HCT116 (cell line): Measurements from ENCODE around the gene TRPM8. TPM values are rescaled to one million over a fixed set of nuclear protein-coding genes. Genes with fewer than 3 reads are reported as not detected.
A peak's percentile ranks its signal among the peaks of the same experiment; 100 is the strongest.

Experiments
- ATAC-seq: fragments of 200-7000 bp; cut with Tn5 transposase; 2 replicates; pipeline ENCODE4 v1.9.1; 2020; ENCODE audit warnings: mild to moderate bottlenecking, moderate library complexity
- BruUV-seq: library from RNA; stranded (reverse); fragments of 400-500 nt; replicated peaks from 2 replicates; lab custom pipeline; 2021; lab: Mats Ljungman, UMichigan
- CTCF ChIA-PET: fragments of 300-600 bp; sonication (Branson Sonifier 250); formaldehyde crosslinking; loops from one replicate; lab custom pipeline; 2021; ENCODE audit warnings: antibody characterized with exemption; lab: Charles Lee
- POLR2A ChIA-PET: fragments of 300-600, 350-600 bp; sonication (Branson Sonifier 250); formaldehyde crosslinking; loops from one replicate; lab custom pipeline; 2021; ENCODE audit warnings: antibody characterized with exemption; lab: Charles Lee
- RAD21 ChIA-PET, 2 experiments: fragments of 300-600 bp; sonication (Branson Sonifier 250); formaldehyde crosslinking; loops; one replicate each; lab custom pipeline; 2023; ENCODE audit warnings: low total read pairs in 2 of 2; ENCODE audit not compliant: uncharacterized antibody in 2 of 2, unreplicated experiment in 2 of 2, low non-redundant PET in 1 of 2; lab: Charles Lee
- DNase-seq: peaks from one replicate; pipeline ENCODE4 v3.0.0-alpha.2; 2010; ENCODE audit warnings: low read depth, low spot score
- H2AFZ ChIP-seq: fragments of 200-600 bp; shearing (Covaris generic), sonication (generic); 2 replicates; pipeline ENCODE4 v1.6.1; 2017; ENCODE audit warnings: low read depth, mixed run types, mixed read lengths, antibody characterized with exemption, low read length; ENCODE audit not compliant: poor library complexity, severe bottlenecking
- H3K27ac ChIP-seq: 2 replicates; pipeline ENCODE4 v1.5.1; 2012; ENCODE audit warnings: low read depth, low read length
- H3K27me3 ChIP-seq: fragments of 200-600 bp; sonication (generic); 2 replicates; pipeline ENCODE4 v1.6.1; 2016; ENCODE audit warnings: mixed run types, low read length, mixed read lengths; ENCODE audit not compliant: insufficient read depth
- H3K36me3 ChIP-seq, 2 experiments: fragments of 200-500 bp in 1 of 2; fragments of 200-600 bp in 1 of 2; sonication (Bioruptor generic) in 1 of 2; sonication (generic) in 1 of 2; 2 replicates each; pipeline versions ENCODE4 v1.5.1 to v1.6.1; 2014 to 2016; ENCODE audit warnings: low read length in 2 of 2, inconsistent platforms in 1 of 2, mixed read lengths in 1 of 2, mixed run types in 1 of 2; ENCODE audit not compliant: insufficient read depth in 2 of 2, control insufficient read depth in 1 of 2
- H3K4me1 ChIP-seq, 2 experiments: fragments of 200-600 bp in 1 of 2; sonication (generic) in 1 of 2; 2 replicates each; pipeline versions ENCODE4 v1.5.1 to v1.6.1; 2012 to 2017; ENCODE audit warnings: low read length in 2 of 2, inconsistent platforms in 1 of 2, mild to moderate bottlenecking in 1 of 2, mixed read lengths in 1 of 2, mixed run types in 1 of 2, moderate library complexity in 1 of 2; ENCODE audit not compliant: insufficient read depth in 2 of 2, control insufficient read depth in 1 of 2
- H3K4me2 ChIP-seq: fragments of 200-600 bp; sonication (generic); 2 replicates; pipeline ENCODE4 v1.6.1; 2017; ENCODE audit warnings: mixed run types, low read length, mixed read lengths
- H3K4me3 ChIP-seq, 2 experiments: fragments of 200-600 bp in 1 of 2; sonication (generic) in 1 of 2; replicated peaks in 1 of 2; 2 replicates each; pipeline ENCODE4 v1.5.1; 2011 to 2016; ENCODE audit warnings: low read length in 2 of 2, control low read depth in 1 of 2, low read depth in 1 of 2, mild to moderate bottlenecking in 1 of 2, mixed read lengths in 1 of 2, mixed run types in 1 of 2
- H3K79me2 ChIP-seq: fragments of 200-600 bp; sonication (generic); 2 replicates; pipeline ENCODE4 v1.6.1; 2017; ENCODE audit warnings: mild to moderate bottlenecking, mixed run types, low read length, moderate library complexity, mixed read lengths; ENCODE audit not compliant: insufficient read depth
- H3K9ac ChIP-seq: fragments of 200-600 bp; sonication (generic); 2 replicates; pipeline ENCODE4 v1.6.1; 2016; ENCODE audit warnings: low read length, mixed read lengths
- H3K9me2 ChIP-seq: fragments of 200-600 bp; sonication (generic), shearing (Covaris generic); 2 replicates; pipeline ENCODE4 v1.6.1; 2017; ENCODE audit warnings: mixed run types, mild to moderate bottlenecking, moderate library complexity; ENCODE audit not compliant: insufficient read depth
- H3K9me3 ChIP-seq, 2 experiments: fragments of 200-500 bp in 1 of 2; fragments of 200-600 bp in 1 of 2; sonication (Bioruptor generic) in 1 of 2; sonication (generic) in 1 of 2; 2 replicates each; pipeline ENCODE4 v1.6.1; 2014 to 2017; ENCODE audit warnings: low read length in 2 of 2, mixed read lengths in 2 of 2, inconsistent platforms in 1 of 2, low read depth in 1 of 2, mild to moderate bottlenecking in 1 of 2, mixed run types in 1 of 2, moderate library complexity in 1 of 2; ENCODE audit not compliant: control insufficient read depth in 1 of 2, insufficient read depth in 1 of 2
- H4K20me1 ChIP-seq: fragments of 200-600 bp; sonication (generic), shearing (Covaris generic); 2 replicates; pipeline ENCODE4 v1.6.1; 2017; ENCODE audit warnings: mixed run types, mild to moderate bottlenecking, moderate library complexity; ENCODE audit not compliant: insufficient read depth
- CBX3 ChIP-seq: IDR thresholded peaks from 2 replicates; pipeline ENCODE4 v1.6.1; 2012; ENCODE audit warnings: low read depth
- CEBPB ChIP-seq: IDR thresholded peaks from 2 replicates; pipeline ENCODE4 v1.6.1; 2012; ENCODE audit warnings: low read depth
- ELF1 ChIP-seq: IDR thresholded peaks from 2 replicates; pipeline ENCODE4 v1.6.1; 2012; ENCODE audit warnings: low read depth, borderline replicate concordance
- EZH2 ChIP-seq: fragments of 200-600 bp; sonication (generic); IDR thresholded peaks from 2 replicates; pipeline ENCODE4 v1.6.1; 2017; ENCODE audit warnings: antibody characterized with exemption, mixed run types
- EZH2phosphoT487 ChIP-seq: fragments of 200-600 bp; IDR thresholded peaks from 2 replicates; pipeline ENCODE4 v1.6.1; 2018; ENCODE audit warnings: antibody characterized with exemption, borderline replicate concordance
- FOSL1 ChIP-seq: IDR thresholded peaks from 2 replicates; pipeline ENCODE4 v1.6.1; 2012; ENCODE audit warnings: low read depth
- JUND ChIP-seq: IDR thresholded peaks from 2 replicates; pipeline ENCODE4 v1.6.1; 2012
- POLR2A ChIP-seq: IDR thresholded peaks from 2 replicates; pipeline ENCODE4 v1.7.0; 2011; ENCODE audit warnings: borderline replicate concordance; ENCODE audit not compliant: insufficient read depth, insufficient read length; ENCODE audit errors: extremely low read depth
- RAD21 ChIP-seq: IDR thresholded peaks from 2 replicates; pipeline ENCODE4 v1.6.1; 2012; ENCODE audit warnings: low read depth, mild to moderate bottlenecking
- SIN3A ChIP-seq: IDR thresholded peaks from 2 replicates; pipeline ENCODE4 v1.6.1; 2012; ENCODE audit warnings: low read depth
- SP1 ChIP-seq: IDR thresholded peaks from 2 replicates; pipeline ENCODE4 v1.6.1; 2012; ENCODE audit warnings: low read depth
- TCF7L2 ChIP-seq: IDR thresholded peaks from 2 replicates; pipeline ENCODE4 v1.7.0; 2011; ENCODE audit warnings: borderline replicate concordance, inconsistent platforms; ENCODE audit not compliant: insufficient read depth, insufficient read length; ENCODE audit errors: extremely low read depth
- YY1 ChIP-seq: IDR thresholded peaks from 2 replicates; pipeline ENCODE4 v1.6.1; 2011; ENCODE audit warnings: low read length, low read depth, moderate library complexity, mild to moderate bottlenecking; ENCODE audit not compliant: insufficient replicate concordance; ENCODE audit errors: extremely low read depth
- ZNF274 ChIP-seq: fragments of 200-500 bp; sonication (Bioruptor generic); IDR thresholded peaks from 2 replicates; pipeline ENCODE4 v1.6.1; 2014; ENCODE audit warnings: mild to moderate bottlenecking, low read depth, low read length, inconsistent platforms
- intact Hi-C: fragments of 100-400 bp; cut with micrococcal nuclease; formaldehyde crosslinking; loops from 2 replicates; pipeline ENCODE4 v1.10.0; 2022
- total RNA-seq: library from RNA; stranded (reverse); gene quantifications from one replicate; pipeline ENCODE4 v1.2.1, GENCODE V29; 2021; ENCODE audit not compliant: unreplicated experiment
- TF ChIP-seq, protein P1 (sequence below): IDR thresholded peaks from 2 replicates; pipeline ENCODE4 v1.6.1; 2011; ENCODE audit warnings: mild to moderate bottlenecking, low read length, moderate library complexity; ENCODE audit not compliant: insufficient replicate concordance; ENCODE audit errors: extremely low read depth
- TF ChIP-seq, protein P2 (sequence below): IDR thresholded peaks from 2 replicates; pipeline ENCODE4 v1.6.1; 2012
- TF ChIP-seq, protein P3 (sequence below): IDR thresholded peaks from 2 replicates; pipeline ENCODE4 v1.6.1; 2012; ENCODE audit warnings: low read depth

TRPM8 gene
- total RNA-seq, 1 experiment from 2014 or later: 0.39 TPM

DNA sequence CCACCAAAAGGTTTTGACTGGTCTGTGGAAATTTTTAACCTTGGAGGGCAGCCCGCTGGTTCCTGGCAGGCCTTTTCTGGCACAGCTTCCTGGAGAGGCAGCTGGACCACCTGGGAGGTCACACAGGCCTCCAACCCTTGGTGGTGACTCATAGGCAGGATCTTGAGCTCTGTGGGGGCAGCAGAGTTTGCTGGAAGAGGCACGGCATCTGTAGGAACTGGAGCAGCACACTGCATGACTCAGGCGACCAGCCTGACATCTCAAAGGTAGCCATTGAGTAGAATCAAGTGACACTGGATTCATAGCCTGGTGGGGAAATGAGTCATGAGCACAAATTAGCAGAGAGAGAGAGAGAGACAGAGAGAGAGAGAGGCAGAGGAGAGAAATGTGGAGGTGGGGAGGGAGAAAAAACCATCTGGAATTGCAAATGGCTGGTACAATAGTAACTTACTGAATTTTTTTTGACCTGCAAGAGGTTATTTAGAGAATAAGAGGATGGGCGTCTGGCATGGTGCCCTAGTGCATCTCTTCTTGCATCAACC, 57.4 kb downstream of the TRPM8 start (continued):
- TF ChIP-seq TCF7L2: peak; percentile 77
- no peak for TF ChIP-seq POLR2A
- peak; percentile 96 for TF ChIP-seq SP1
- TF ChIP-seq EZH2: no peak
- TF ChIP-seq, all 23 proteins: peak for 13

- Histone ChIP-seq H3K79me2 (no peaks in the 10 kb centered on the region), H3K4me1 (peaks cover 28 to 57% of the 10 kb centered on the region in 2 experiments), H3K27ac (no peak overlapping the region; the same call in 1 of the 2 replicates), H3K9me3 (no peaks in the 10 kb centered on the region), H3K36me3 (no peaks in the 10 kb centered on the region), H3K4me2 (0 out of 2 replicates have a peak overlapping the region, but pooled peaks have one; percentile 0), H3K4me3 (no peak overlapping the region), H4K20me1 (no peaks in the 10 kb centered on the region), H3K27me3 (no peaks in the 10 kb centered on the region), H3K9me2 (no peaks in the 10 kb centered on the region), H3K9ac (no peak overlapping the region), H2AFZ (no peak overlapping the region)
- RAD21 ChIA-PET: no interaction called here
- CTCF ChIA-PET: interaction anchor here (2.6 kb wide), 1 partner anchor 569 kb away, joined by 12 read pairs; no protein-coding TSS in a partner anchor
- intact Hi-C loops: loop anchor here (1.0 to 5.0 kb wide), 6 partner anchors 126 to 1141 kb away; no protein-coding TSS in a partner anchor
- no peak for DNase-seq
- ATAC-seq: no peak
- TF ChIP-seq CBX3 (no peak), EZH2phosphoT487 (no peak), JUND (no peak), TCF7L2 (no peak), CEBPB (no peak), ELF1 (no peak), SP1 (no peak), RAD21 (no peak), YY1 (no peak), ZNF274 (no peak), SIN3A (no peak), POLR2A (no peak), FOSL1 (no peak)
- TF ChIP-seq, protein P1, sequence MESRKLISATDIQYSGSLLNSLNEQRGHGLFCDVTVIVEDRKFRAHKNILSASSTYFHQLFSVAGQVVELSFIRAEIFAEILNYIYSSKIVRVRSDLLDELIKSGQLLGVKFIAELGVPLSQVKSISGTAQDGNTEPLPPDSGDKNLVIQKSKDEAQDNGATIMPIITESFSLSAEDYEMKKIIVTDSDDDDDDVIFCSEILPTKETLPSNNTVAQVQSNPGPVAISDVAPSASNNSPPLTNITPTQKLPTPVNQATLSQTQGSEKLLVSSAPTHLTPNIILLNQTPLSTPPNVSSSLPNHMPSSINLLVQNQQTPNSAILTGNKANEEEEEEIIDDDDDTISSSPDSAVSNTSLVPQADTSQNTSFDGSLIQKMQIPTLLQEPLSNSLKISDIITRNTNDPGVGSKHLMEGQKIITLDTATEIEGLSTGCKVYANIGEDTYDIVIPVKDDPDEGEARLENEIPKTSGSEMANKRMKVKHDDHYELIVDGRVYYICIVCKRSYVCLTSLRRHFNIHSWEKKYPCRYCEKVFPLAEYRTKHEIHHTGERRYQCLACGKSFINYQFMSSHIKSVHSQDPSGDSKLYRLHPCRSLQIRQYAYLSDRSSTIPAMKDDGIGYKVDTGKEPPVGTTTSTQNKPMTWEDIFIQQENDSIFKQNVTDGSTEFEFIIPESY: no peak
- TF ChIP-seq, protein P2, sequence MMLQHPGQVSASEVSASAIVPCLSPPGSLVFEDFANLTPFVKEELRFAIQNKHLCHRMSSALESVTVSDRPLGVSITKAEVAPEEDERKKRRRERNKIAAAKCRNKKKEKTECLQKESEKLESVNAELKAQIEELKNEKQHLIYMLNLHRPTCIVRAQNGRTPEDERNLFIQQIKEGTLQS: no peak
- TF ChIP-seq, protein P3, sequence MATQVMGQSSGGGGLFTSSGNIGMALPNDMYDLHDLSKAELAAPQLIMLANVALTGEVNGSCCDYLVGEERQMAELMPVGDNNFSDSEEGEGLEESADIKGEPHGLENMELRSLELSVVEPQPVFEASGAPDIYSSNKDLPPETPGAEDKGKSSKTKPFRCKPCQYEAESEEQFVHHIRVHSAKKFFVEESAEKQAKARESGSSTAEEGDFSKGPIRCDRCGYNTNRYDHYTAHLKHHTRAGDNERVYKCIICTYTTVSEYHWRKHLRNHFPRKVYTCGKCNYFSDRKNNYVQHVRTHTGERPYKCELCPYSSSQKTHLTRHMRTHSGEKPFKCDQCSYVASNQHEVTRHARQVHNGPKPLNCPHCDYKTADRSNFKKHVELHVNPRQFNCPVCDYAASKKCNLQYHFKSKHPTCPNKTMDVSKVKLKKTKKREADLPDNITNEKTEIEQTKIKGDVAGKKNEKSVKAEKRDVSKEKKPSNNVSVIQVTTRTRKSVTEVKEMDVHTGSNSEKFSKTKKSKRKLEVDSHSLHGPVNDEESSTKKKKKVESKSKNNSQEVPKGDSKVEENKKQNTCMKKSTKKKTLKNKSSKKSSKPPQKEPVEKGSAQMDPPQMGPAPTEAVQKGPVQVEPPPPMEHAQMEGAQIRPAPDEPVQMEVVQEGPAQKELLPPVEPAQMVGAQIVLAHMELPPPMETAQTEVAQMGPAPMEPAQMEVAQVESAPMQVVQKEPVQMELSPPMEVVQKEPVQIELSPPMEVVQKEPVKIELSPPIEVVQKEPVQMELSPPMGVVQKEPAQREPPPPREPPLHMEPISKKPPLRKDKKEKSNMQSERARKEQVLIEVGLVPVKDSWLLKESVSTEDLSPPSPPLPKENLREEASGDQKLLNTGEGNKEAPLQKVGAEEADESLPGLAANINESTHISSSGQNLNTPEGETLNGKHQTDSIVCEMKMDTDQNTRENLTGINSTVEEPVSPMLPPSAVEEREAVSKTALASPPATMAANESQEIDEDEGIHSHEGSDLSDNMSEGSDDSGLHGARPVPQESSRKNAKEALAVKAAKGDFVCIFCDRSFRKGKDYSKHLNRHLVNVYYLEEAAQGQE: no peak
- BruUV-seq: no TSS peak
- POLR2A ChIA-PET: interaction anchor here (1.6 kb wide), 1 partner anchor 569 kb away, joined by 3 read pairs; no protein-coding TSS in a partner anchor
Observed at GRCh38 chr2:233976087-233976486, 58.9 kb downstream of the TRPM8 start.
